GM12865 (cell line): ENCODE data around the gene NETO1.

Source experiments
- DNase-seq: peaks from one replicate; pipeline ENCODE4 v3.0.0; 2010; ENCODE audit warnings: low read depth
- H3K4me3 ChIP-seq: 2 replicates; pipeline ENCODE4 v1.5.1; 2011; ENCODE audit warnings: mild to moderate bottlenecking, low read depth, low read length, control low read depth
- CTCF ChIP-seq: IDR thresholded peaks from 2 replicates; pipeline ENCODE4 v1.5.1; 2011; ENCODE audit warnings: low read length, control low read depth, low read depth, inconsistent platforms; ENCODE audit not compliant: insufficient read depth; ENCODE audit errors: missing control alignments

NETO1 gene

GRCh38 chr18:72867746-72868584 lies at the start of gene NETO1:
TSS of gene NETO1 (minus strand) at chr18:72867987. CDS start at chr18:72867291, 696 bp downstream.
- DNase-seq: no peak
- TF ChIP-seq CTCF: no peak
- H3K4me3 ChIP-seq: no peak within 1 kb of the TSS

- TF ChIP-seq CTCF: no peak
- DNase-seq: no peak
- H3K4me3 ChIP-seq: no peak overlapping the region
Measured at GRCh38 chr18:72910045-72910444, 42.3 kb upstream of the NETO1 start.

- no peak for DNase-seq
- no peak overlapping the region for H3K4me3 ChIP-seq
- TF ChIP-seq CTCF: no peak
Measured at GRCh38 chr18:72908181-72908580, 40.4 kb upstream of the NETO1 start.

DNA sequence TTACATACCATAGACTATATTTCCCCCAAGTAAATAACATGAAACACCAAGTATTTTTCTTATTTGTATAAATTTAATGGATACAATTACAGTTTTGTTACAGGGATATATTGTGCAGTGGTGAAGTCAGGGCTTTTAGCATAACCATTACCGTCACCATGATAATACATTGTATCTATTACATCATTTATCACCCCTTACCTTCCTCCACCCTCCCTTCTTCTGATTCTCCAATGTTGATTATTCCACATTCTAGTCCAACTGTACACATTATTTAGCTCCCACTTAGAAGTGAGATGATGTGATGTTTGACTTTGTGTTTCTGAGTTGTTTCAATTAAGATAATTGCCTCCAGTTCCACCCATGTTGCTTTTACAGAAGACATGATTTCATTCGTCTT lies 35.2 kb upstream of the NETO1 start:
- DNase-seq: no peak
- TF ChIP-seq CTCF: no peak
- H3K4me3 ChIP-seq: no peak overlapping the region

GRCh38 chr18:72899338-72899737 lies 31.6 kb upstream of the NETO1 start:
- DNase-seq: no peak
- H3K4me3 ChIP-seq: no peak overlapping the region
- no peak for TF ChIP-seq CTCF

- TF ChIP-seq CTCF: no peak
- H3K4me3 ChIP-seq: no peak overlapping the region
- DNase-seq: no peak
Measured at GRCh38 chr18:72898870-72899269, 31.1 kb upstream of the NETO1 start.

DNA sequence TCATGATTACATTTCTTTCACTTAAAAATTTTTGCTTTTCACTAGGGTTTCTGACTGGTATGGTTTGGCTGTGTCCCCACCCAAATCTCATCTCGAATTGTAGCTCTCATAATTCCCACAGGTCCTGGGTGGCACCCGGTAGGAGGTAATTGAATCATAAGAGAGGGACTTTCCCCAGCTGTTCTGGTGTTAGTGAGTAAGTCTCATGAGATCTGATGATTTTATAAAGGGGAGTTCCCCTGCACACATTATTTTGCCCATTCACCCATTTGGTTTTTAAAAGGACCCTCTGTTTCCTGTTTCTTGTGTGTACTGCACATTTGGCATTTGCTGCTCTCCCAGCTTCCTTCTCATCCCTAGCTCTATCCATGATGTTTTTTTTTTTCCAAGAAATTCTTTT lies 27.8 kb upstream of the NETO1 start:
- TF ChIP-seq CTCF: no peak
- DNase-seq: no peak

More for the DNA sequence above, 27.8 kb upstream of the NETO1 start:
- no peak overlapping the region for H3K4me3 ChIP-seq
